HG02981 (cell line): Measurements from ENCODE around the gene CROT.

Experiments used
- ATAC-seq: cut with Tn5 transposase; IDR thresholded peaks from one replicate; pipeline ENCODE4 v1.9.1; 2021; ENCODE audit warnings: mild to moderate bottlenecking, moderate library complexity; ENCODE audit not compliant: unreplicated experiment

The CROT gene

DNA sequence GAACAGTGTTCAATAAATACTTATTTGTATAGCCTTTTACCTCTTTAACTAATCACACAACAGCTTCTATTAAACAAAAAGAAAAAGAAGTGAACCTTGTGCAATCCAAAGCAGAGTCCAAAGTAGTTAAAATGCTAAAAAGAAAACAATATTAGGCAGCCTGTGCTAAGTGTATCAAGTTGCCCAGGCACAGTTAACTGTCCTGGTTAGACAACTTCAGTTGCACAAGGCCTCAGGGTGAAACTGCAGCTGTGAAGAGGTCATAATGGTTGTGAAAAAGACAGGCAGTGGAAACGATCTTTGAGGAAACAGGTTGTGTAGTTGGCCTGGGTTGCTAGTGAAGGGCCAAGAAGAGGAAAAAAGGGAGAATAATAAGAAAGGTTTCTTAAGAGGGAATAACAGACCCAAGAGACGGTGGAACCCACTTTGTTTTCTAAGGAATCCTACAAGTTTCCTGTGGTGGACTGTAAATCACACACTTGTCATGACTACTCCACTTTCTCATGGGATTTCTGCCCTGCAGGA is 6.0 kb upstream of the CROT start:
- no peak for ATAC-seq

DNA sequence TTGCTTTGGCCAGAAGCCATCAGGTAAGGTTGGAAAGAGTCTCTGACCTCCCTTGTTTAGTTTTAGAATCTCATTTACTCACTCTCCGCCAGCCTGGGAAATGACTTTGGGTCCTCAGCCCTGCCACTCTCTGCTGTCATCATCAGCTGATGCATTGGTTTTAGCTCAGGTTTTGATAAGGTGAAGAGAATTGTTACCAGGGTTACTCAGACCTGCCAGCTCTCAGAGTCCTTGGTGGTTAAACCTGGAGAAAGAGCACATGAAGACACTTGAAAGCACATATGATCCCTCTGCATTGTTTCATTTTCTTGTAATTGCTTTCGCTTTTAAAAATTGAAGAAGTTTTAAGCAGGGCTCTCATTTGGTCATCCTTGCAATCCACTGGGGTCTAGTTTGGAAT is 4.0 kb upstream of the CROT start:
- ATAC-seq: no peak

DNA sequence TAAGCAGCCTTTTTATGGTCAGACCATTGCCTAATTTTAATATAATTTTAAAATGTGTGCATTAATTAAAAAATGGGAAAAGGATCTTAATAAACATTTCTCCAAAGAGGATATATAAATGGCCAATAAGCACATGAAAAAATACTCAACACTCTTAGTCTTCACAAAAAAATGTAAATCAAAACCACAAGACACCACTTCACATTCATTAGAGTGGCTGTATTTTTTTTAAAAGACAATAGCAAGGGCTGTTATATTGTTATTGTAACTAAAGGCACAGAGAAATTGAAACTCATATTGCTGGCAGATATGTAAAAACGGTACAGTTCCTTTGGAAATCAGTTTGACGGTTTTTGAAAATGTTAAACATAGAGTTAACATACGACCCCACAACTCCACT is 3.2 kb upstream of the CROT start:
- no peak for ATAC-seq

DNA sequence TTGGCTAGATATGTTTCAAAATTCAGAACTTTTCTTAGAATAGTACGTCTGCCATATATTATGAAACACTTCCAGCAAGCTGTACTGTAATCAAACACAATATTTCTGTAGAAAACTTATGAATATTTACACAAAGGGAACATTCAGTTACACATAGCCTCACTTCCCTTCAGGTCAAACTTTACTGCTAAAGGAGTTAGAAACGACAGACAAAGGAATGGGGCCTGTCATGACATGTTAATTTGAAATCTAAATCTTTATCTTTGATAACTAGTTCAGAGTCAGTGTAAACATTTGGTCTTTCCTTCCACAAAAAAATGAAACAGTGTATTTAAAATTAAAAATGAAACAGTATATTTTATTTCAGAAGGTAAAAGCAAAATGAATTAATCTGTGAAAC is 1.0 kb upstream of the CROT start:
- ATAC-seq: no peak

DNA sequence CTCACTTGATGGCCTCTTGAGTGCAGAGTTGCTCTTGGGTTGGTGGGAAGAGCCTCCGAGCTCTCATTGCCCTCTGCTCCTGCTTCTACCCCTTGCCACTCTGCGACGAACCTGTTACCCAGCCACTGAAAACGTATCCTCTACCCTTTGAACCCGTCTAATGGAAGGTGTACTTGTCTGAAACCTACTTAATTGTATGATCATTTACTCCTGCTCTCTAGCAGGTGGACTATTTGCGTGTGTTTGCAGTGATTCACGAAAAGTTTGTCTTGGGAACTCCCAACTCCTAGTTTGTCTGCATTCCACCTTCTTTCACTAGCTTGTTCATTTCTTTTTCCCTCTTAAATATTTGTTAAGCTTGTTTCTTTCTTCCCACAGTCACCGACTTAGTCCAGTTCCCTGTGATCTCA is 503 bp downstream of the CROT start:
- ATAC-seq: no peak

DNA sequence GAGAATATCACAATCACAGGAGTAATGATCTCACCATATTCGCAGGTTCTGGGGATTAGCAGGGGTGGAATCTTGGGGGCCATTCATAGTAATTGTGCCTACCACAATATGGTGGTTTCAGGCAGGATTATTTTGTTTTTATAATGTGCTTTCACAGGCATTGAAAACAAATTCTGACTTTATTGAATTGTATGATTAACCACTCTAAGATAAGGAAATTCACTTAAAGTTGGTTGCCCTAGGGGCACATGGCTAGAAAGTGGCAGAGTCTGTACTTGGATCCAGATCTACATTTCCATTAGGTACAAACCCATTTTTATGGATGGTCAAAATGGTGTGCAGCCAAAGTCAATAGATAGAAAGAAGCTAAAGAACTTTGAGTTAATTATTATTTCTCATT is 1.7 kb downstream of the CROT start:
- ATAC-seq: no peak

DNA sequence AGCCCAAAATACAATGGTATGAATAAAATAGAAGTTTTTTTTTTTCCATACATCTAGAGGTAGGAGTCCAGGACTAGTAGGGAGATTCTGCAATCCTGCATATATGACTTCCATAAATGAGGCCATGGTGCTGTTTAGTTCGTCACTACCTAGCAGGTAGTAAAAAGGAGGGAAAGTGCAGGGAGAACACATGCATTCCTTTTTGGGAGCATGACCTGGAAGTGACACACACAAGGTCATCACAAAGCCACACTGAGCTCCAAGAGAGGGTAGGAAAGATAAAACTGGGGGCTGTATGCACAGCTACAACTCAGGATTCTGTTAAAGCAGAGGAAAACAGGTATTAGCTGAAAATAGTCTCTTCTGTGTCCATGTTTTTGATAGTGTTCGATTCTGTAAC is 2.2 kb downstream of the CROT start:
- ATAC-seq: no peak

DNA sequence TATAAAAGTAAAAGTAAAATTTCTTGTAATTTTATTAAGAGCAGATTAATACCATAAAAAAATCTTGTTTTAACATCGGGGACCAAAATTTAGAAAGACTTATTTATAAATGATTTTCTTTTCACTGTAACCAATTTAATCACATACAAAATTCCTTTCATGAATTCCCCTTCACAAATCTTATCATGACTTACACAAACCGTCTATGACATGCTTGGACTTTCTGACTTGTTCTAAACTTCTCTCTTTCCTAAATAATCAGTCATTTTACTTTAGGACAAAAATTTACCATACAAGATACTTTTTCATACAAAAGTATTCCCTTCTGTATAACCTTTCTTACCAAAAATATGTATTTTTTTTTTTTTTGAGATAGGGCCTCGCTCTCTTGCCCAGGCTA is 9.3 kb downstream of the CROT start:
- no peak for ATAC-seq

DNA sequence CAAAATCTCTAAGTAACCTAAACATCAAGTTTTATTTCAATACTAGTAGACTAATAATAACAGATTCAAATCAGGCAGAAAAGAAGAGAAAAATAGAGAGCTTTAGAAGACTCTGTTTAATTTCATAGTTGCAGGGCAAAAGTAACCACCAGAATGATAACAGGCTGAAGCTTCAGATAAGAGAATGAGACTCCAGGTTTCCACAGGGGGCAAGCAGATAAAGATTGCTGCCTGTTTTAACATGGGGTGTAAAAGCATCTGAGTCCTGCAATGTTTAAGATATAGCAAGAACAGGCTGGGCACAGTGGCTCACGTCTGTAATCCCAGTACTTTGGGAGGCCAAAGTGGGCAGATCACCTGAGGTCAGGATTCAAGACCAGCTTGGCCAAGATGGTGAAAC is 11.0 kb downstream of the CROT start:
- ATAC-seq: no peak

DNA sequence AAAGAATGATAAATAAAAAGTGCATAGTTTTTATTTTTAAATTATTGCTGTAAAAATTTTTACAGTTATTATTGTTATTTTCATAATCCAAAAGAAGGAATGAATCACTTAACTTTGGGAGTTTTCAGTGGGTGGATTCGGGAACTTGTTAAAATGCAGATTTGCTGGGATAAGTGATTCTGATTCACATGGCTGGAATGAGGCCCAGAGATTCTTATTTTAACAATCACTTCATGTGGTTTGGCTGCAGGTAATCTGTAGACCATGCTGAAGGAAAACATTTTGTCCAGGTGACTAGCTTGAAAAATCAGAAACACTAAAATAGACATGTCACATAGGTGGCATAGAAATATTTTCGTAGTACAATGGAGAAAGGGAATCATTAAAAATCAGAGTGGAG is 13.9 kb downstream of the CROT start:
- no peak for ATAC-seq

DNA sequence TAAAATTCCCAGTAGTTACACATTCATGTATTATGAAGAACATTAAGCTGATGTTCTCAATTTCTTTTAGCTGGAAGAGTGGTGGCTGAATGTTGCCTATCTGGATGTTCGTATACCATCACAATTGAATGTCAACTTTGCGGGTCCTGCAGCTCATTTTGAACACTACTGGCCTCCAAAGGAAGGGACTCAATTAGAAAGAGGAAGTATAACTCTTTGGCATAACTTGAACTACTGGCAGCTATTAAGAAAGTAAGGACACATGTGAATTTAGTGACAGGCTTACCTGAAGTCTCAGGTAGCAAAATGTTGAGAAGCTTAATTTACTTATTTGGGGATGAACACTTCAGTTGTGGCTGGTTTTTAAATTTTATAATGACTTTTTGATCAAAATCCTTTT is 15.9 kb downstream of the CROT start:
- no peak for ATAC-seq

DNA sequence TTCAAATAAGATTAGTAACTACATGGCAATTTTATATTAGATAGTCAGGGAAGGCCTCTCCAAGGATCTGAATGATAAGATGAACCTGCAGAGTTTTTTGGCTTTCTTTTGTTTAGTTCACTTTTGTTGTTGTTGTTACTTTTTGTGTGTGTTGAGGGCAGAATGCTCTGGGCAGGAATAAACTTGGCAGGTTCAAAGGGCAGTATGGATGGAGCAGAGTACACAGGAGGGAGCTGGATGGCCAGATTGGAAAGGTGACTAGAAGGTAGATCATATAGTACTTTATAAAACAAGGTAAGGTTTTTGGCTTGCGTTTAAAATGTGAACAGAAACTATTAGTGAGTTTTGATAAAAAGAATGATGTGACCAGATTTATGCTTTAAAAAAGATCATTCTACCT is 17.9 kb downstream of the CROT start:
- no peak for ATAC-seq

DNA sequence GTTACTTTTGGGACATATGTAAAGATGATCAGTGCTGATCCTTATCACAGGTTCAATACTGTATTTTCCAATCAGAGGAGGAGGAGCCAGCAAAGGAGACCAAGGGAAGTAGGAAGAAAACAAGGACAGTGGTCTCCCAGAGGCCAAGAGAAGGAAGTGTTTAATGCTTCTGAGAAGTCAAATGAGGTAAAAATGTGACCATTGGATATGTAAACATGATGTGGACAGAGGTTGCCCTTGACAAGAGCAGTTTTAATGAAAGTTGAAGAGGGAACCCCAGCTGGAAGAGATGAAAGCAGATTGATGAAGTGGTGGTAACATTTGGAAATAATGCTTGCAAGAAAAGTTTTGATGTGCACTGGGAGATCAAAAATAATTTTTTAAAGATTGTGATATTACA is 18.8 kb downstream of the CROT start:
- ATAC-seq: no peak

DNA sequence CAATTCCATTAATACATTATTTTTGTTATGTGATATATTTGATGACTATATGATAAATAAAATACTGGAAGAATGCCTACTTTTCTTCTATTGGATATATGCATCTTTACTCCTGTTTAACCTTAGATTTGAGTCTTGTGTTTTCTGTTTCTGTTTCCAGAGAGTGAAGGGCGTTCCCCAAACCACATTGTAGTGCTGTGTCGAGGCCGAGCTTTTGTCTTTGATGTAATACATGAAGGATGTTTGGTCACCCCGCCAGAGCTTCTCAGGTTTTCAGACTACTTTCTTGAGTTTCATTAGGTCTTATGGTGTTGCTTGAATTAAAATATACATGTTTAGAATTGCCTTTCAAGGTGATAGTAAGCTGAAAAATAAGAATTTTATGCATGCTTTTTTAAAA is 23.8 kb downstream of the CROT start:
- ATAC-seq: no peak

DNA sequence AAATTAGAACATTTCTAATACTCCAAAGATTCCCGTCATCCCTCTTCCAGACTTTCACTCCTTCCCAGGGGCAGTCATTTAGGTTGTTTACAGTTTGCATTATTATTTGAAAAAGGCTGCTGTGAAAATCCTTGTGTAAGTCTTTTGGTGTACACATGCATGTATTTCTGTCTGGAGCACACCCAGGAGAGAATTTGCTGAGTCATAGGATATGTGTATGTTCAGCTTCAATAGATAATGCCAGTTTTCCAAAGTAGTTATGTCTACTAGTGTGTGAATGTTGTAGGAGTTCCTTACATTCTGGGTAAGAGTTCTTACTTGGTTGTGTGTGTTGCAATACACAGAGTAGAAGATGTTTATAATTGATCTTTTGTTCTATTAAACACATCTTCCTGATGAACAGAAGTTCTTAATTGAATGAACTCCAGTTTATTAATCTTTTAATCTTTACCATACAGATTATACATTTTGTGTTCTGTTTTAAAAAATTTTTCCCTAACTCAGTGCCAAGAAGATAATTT is 25.3 kb downstream of the CROT start:
- no peak for ATAC-seq

DNA sequence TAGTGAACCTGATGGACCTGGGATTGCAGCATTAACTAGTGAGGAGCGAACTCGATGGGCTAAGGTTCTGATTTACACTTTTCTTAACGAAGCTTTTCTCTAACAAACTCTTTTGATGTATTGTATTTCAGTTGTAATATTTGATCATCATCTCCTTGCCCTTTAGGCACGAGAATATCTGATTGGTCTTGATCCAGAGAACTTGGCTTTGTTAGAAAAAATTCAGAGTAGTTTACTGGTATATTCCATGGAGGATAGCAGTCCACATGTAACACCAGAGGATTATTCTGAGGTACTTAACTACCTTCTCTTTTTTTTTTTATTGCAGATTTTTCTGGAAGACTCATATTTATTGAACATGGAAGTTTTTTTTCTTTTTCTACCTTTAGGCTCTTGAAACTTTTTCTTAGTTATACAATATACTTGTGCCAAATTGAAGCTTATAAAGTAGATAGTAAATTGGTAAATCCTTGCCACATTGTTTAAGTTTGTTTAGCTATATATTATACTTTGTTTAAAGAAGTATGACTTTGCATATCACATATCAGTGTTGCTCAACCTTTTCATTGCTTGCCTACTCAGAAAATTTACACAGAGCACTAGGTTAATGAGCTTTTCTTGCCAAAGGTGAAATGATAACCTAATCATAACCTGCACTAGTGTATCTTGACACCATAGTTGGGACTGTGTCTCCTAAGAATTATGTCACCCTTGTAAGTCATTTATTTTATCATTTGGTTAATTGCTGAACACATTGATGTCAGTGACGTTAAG is 30.4 kb downstream of the CROT start:
- ATAC-seq: no peak

DNA sequence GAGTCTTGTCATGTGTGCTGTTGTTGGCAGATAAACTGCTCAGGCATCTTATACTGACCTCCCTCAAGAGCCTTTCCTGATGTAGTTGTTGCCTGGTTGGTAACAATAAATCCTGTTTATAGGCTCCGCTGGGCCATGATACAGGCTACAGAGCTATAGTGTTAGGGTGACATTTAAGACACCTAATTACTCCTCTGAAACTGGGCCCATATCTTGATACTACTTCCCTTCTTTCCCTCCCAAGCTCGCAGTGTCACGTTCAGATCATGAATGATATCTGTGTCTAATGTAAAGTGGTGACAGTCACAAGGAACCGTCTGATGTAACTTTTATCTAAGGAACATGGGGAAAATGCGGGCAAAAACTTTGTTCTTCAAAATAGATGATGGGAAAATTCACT is 35.4 kb downstream of the CROT start:
- ATAC-seq: no peak

DNA sequence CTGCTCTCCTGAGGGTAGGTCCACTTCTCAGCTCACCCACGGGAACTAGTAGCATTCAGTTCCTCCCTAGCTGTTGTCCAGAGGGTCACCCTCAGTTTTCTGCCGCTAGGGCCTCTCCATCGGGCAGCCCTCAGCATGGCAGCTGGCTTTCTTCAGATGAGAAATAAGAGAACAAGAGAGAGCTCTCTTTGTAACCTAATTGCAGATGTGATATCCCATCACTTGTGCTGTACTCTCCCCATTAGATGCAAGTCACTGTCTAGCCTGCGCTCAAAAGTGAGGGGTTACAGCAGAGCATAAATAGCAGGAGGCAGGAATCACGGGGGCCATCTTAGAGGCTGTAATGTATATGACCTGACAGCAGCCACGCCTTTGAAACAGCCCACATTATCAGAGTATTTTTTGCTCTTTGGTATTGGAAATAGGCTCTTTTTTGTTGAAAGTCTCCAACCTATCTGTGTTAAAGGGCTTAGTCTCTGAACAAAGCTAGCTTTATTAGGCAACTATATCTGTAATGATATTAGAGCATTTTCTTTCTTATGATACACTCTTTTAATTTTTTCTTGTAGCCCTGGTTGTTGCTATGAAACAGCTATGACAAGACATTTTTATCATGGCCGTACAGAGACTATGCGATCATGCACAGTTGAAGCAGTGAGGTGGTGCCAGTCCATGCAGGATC is 45.7 kb downstream of the CROT start:
- no peak for ATAC-seq

DNA sequence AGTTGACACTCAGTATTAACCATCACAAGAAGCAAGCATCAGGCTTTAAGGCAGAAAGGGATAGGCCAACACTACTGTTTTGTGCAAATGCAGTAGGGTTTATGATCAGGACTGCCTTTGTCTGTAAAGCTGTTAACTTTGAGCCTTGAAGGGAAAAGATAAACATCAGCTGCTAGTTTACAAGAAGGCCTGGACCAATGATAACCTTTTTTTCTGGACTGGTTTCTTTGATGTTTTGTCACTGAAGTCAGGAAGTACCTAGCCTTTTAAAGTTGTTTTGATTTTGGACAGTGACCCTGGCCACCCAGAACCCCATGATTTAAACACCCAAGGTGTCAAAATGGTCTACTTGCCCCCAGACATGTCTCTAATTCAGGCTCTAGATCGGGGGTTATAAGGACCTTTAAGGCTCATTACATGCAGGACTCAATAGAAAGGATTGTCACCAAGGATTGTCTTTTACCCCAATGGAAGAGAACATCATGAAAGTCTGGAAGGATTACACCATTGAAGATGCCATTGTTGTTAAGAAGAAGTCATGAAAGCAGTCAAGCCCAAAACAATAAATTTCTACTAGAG is 50.1 kb downstream of the CROT start:
- no peak for ATAC-seq

DNA sequence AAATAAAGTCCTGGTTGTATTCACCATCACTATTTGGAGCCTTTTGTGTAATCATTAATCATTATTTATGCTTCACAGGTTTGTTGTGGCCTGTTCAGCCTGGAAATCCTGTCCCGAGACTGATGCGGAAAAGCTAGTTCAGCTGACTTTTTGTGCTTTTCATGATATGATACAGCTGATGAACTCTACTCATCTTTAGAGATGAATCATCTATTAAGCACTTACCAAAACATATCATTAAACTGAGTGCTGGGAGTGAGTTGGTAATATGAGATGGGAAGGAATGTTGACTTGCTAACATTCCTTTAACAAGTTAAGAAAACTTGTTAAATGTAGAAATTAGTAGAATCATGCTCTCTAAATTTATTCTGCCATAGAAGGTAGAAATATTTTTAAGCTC is 53.0 kb downstream of the CROT start:
- ATAC-seq: no peak

DNA sequence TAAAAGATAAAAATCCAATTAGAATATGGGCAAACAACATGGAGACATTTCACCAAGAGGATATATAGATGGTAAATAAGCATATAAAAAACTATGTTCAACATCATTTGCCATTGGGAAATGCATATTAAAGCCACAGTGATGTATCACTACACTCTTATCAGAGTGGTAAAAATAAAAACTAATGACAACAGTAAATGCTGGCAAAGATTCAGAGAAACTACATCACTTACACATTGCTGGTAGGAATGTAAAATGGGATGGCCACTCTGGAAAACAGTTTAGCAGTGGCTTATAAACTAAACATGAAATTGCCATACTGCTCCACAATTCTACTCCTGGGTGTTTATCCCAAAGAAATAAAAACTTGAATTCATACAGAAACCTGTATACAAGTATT is 59.2 kb downstream of the CROT start:
- no peak for ATAC-seq

DNA sequence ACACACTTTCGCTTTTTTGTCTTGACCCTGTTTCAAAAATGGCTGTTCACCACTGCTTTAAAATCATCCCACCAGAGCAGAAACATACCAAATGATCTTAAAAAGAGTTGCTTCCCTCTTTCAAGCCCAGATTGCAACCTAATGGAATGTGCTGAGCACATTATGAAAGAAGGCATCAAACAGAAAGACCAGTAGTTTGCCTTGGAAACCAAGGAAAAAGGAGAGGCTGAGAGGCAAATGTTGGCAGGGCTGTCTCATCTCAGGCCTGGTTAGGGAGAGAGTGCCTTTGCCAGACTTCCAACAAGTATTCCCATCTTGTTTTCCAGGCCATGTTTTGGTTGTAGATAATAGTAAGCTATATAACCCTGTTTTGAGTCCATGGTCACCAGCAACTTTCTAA is 65.7 kb downstream of the CROT start:
- ATAC-seq: no peak
